Stomach (tissue), 4 donors: ENCODE data around the gene CENPP.

ENCODE experiments used
- CTCF ChIP-seq, 7 experiments: fragments of 450-650 bp in 4 of 7; fragments of 200-600 bp in 3 of 7; sonication (generic) in 3 of 7; IDR thresholded peaks; one replicate each; pipeline ENCODE4 v1.5.1; 2016 to 2019; ENCODE audit warnings: antibody characterized with exemption in 7 of 7, control low read depth in 2 of 7, mild to moderate bottlenecking in 1 of 7
- POLR2A ChIP-seq, 4 donors: fragments of 450-650 bp; IDR thresholded peaks; one replicate each; pipeline ENCODE4 v1.6.1; 2016; ENCODE audit warnings: antibody characterized with exemption in 4 of 4, control low read depth in 2 of 4, mild to moderate bottlenecking in 1 of 4, moderate library complexity in 1 of 4
- POLR2AphosphoS5 ChIP-seq, 3 donors: sonication (generic); formaldehyde crosslinking; IDR thresholded peaks; one replicate each; pipeline ENCODE4 v1.6.1; 2016; ENCODE audit warnings: antibody characterized with exemption in 3 of 3

DNA sequence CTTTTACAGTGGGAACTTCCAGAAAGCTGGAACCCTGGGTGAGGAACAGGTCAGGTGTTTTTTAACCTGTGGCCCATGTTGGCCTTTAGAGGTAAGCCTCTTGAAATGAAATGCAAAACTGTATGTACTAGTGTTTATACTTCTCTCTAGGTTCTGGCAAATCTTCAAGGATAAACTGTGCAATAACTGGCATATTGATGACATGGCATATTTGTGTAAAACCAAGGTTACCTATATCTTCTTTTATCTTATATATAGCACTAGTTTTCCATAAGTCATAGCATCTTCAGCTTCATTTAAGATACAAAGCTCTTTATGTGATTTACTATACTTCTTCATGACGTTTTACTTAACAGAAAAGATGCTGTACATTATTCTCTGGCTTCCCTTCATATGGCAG is 24.8 kb upstream of the CENPP start:
- no peak for TF ChIP-seq CTCF (IDR thresholded peaks at IDR 0.05)
- no peak for TF ChIP-seq POLR2AphosphoS5 (IDR thresholded peaks at IDR 0.05)
- no peak for TF ChIP-seq POLR2A (IDR thresholded peaks at IDR 0.05)
